Caco-2 (cell line): ENCODE measurements around the gene CACNA2D2. TPM values are rescaled to one million over a fixed set of nuclear protein-coding genes. Genes with fewer than 3 reads are reported as not detected.

Experiments used
- BruUV-seq: library from RNA; stranded (reverse); fragments of 400-500 nt; replicated peaks from 2 replicates; lab custom pipeline; 2021; lab: Mats Ljungman, UMichigan
- CTCF ChIA-PET: fragments of 300-600 bp; sonication (Branson Sonifier 250); formaldehyde crosslinking; loops from one replicate; lab custom pipeline; 2022; ENCODE audit warnings: antibody characterized with exemption; lab: Charles Lee
- POLR2A ChIA-PET: fragments of 300-600 bp; sonication (Branson Sonifier 250); formaldehyde crosslinking; loops from one replicate; lab custom pipeline; 2022; ENCODE audit warnings: antibody characterized with exemption; lab: Charles Lee
- DNase-seq, 2 experiments: peaks; one replicate each; pipeline versions ENCODE4 v3.0.0 to v3.0.0-alpha.2; 2020 to 2022
- H3K27me3 ChIP-seq: replicated peaks from 2 replicates; pipeline ENCODE4 v1.6.0; 2011; ENCODE audit warnings: low read length; ENCODE audit not compliant: control insufficient read depth, insufficient read depth
- H3K36me3 ChIP-seq: 2 replicates; pipeline ENCODE4 v1.5.1; 2011; ENCODE audit warnings: low read length; ENCODE audit not compliant: control insufficient read depth, insufficient read depth
- H3K4me1 ChIP-seq: fragments of 250-450 bp; sonication (Bioruptor Pico); 2 replicates; pipeline ENCODE4 v1.5.1; 2020; ENCODE audit warnings: mild to moderate bottlenecking
- H3K4me3 ChIP-seq: 2 replicates; pipeline ENCODE4 v1.5.1; 2011; ENCODE audit warnings: low read depth, mild to moderate bottlenecking, control low read depth, low read length
- H3K9me3 ChIP-seq: fragments of 250-450 bp; sonication (Bioruptor Pico); 2 replicates; pipeline ENCODE4 v1.5.1; 2020; ENCODE audit warnings: mild to moderate bottlenecking, moderate library complexity
- H3K27ac Mint-ChIP-seq: one replicate; pipeline ENCODE4 v1.8.0; 2022; ENCODE audit warnings: mixed read lengths; ENCODE audit not compliant: unreplicated experiment
- H3K27me3 Mint-ChIP-seq: one replicate; pipeline ENCODE4 v1.8.0; 2022; ENCODE audit warnings: mixed read lengths; ENCODE audit not compliant: insufficient read depth, unreplicated experiment
- H3K36me3 Mint-ChIP-seq: one replicate; pipeline ENCODE4 v1.8.0; 2022; ENCODE audit warnings: mild to moderate bottlenecking, mixed read lengths; ENCODE audit not compliant: insufficient read depth, unreplicated experiment
- H3K4me1 Mint-ChIP-seq: one replicate; pipeline ENCODE4 v1.8.0; 2022; ENCODE audit warnings: low read depth, mixed read lengths; ENCODE audit not compliant: unreplicated experiment
- H3K4me3 Mint-ChIP-seq: one replicate; pipeline ENCODE4 v1.8.0; 2022; ENCODE audit warnings: mild to moderate bottlenecking, moderate library complexity, mixed read lengths; ENCODE audit not compliant: unreplicated experiment
- H3K9me3 Mint-ChIP-seq: one replicate; pipeline ENCODE4 v1.8.0; 2022; ENCODE audit warnings: mixed read lengths; ENCODE audit not compliant: unreplicated experiment
- intact Hi-C: fragments of 100-400 bp; cut with micrococcal nuclease; formaldehyde crosslinking; loops from one replicate; pipeline ENCODE4 v1.10.0; 2022; ENCODE audit not compliant: unreplicated experiment
- total RNA-seq: library from RNA; stranded (reverse); gene quantifications from 2 replicates; pipeline ENCODE4 v1.2.3, GENCODE V29; 2022
- TF ChIP-seq, protein P1 (sequence below), 2 experiments: fragments of 200-600 bp in 1 of 2; IDR thresholded peaks; 1 replicate in 1 of 2; 2 replicates in 1 of 2; pipeline versions ENCODE4 v1.5.1 to v1.8.0; 2011 to 2022; ENCODE audit warnings: antibody characterized with exemption in 1 of 2, control low read depth in 1 of 2, inconsistent platforms in 1 of 2, low read depth in 1 of 2, low read length in 1 of 2, mild to moderate bottlenecking in 1 of 2, moderate library complexity in 1 of 2; ENCODE audit not compliant: insufficient read depth in 1 of 2, severe bottlenecking in 1 of 2, unreplicated experiment in 1 of 2

The CACNA2D2 gene
- total RNA-seq, 1 experiment from 2014 or later, result 0.25 TPM

DNA sequence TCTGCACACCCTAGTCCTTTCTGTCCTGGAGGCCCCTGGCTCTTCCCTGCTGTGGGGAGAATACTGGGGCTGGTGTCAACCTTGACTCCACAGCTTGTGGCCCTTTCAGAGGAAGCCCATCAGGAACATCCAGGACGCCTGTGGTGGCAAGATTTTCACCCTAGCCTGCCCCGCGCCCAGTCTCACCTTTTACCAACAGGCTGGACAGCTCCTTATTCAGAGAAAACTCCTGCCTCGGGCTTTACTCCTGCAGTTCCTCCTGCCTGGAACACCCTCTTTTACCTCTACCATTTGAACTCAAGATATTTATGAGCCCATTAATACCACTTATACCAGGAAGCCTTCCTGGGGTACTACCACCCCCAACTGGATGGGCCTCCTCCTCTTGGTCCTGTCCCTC, 2.7 kb upstream of the CACNA2D2 start:
- Mint-ChIP-seq H3K9me3 (no peaks in the 10 kb centered on the region), H3K27ac (no peak overlapping the region), H3K36me3 (no peaks in the 10 kb centered on the region), H3K4me1 (no peaks in the 10 kb centered on the region), H3K4me3 (no peak overlapping the region), H3K27me3 (peaks cover 19% of the 10 kb centered on the region)
- H3K4me3 ChIP-seq, result no peak overlapping the region
- no peaks in the 10 kb centered on the region for H3K36me3 ChIP-seq
- no peak for DNase-seq
- H3K9me3 ChIP-seq, result no peaks in the 10 kb centered on the region
- BruUV-seq, result no TSS peak
- ChIA-PET CTCF (interaction anchor here (0.9 kb wide), 1 partner anchor 36 kb away, joined by 3 read pairs; no protein-coding TSS in a partner anchor), POLR2A (no interaction called here)
- TF ChIP-seq, protein P1, sequence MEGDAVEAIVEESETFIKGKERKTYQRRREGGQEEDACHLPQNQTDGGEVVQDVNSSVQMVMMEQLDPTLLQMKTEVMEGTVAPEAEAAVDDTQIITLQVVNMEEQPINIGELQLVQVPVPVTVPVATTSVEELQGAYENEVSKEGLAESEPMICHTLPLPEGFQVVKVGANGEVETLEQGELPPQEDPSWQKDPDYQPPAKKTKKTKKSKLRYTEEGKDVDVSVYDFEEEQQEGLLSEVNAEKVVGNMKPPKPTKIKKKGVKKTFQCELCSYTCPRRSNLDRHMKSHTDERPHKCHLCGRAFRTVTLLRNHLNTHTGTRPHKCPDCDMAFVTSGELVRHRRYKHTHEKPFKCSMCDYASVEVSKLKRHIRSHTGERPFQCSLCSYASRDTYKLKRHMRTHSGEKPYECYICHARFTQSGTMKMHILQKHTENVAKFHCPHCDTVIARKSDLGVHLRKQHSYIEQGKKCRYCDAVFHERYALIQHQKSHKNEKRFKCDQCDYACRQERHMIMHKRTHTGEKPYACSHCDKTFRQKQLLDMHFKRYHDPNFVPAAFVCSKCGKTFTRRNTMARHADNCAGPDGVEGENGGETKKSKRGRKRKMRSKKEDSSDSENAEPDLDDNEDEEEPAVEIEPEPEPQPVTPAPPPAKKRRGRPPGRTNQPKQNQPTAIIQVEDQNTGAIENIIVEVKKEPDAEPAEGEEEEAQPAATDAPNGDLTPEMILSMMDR (IDR thresholded peaks at IDR 0.05; ENCODE audit: insufficient read depth in 1 of 2, low read depth in 1 of 2, low read length in 1 of 2, severe bottlenecking in 1 of 2, unreplicated experiment in 1 of 2), result no peak
- intact Hi-C loops, result no loop called here
- 0 out of 2 replicates have a peak, but pooled peaks cover 4% of the 10 kb centered on the region for H3K4me1 ChIP-seq
- H3K27me3 ChIP-seq, result peaks cover 5% of the 10 kb centered on the region

DNA sequence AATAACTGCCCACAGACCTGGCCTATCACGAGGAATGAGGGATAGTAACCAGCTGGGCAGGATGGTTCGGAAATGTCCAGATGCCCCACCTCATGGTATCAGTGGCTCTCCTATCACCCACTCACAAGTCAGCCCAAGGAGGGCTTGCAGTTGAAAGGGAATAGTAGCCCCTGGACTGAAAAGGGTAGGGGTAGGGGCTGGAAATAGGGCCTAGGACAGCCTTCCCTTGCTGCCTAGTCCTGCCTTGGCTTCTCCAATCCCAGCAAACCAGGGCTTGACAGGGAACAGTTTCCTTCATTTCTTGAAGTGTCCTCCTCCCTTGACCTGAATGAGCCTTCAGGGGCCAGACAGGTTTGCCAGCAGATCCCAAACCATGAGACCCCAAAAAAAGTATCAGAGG, 1.2 kb upstream of the CACNA2D2 start:
- POLR2A ChIA-PET, result no interaction called here
- H3K27me3 Mint-ChIP-seq, result peaks cover 25% of the 10 kb centered on the region

DNA sequence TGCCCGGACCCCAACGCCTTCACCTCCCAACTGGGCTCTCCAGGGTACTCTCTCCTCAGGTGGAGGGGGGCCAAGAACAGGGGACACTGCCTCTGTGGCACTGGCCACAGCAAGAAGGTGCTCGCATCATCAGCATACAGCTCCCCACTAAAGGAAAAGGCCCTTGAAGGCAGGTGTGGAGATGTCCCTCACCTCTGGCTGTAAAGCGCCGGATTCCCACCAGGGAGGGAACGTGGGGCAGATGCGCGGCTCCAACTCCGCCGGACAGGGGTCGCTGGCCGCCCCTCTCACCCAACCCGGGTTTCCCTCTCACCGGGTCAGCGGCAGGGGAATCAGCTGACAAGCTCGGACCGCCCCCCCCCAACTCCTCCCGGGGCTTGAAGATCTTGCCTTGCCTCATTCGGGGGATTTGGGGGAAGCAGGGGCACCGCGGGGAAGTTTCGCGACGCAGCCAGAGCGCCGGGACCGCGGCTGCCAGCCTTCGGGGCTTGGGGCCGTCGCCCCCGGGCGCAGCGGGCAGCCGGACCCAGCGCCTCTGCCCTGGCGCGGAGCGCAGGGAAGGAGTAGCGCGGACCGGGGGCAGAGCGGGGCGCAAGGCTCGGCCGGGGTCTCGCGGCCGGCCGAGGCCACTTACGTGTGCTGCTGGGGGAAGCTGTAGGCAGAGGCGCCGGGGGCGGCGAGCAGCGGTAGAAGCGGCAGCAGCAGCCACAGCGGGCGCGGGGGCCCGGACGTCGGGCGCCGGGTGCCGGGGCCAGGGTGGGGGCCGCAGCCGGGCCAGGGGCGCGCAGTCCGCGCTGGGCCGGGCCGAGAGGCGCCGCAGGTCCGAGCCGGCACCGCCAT, 630 bp downstream of the CACNA2D2 start:
- no peaks in the 10 kb centered on the region for H3K36me3 Mint-ChIP-seq
- ChIA-PET POLR2A (no interaction called here), CTCF (no interaction called here)
- Histone ChIP-seq H3K4me1 (0 out of 2 replicates have a peak, but pooled peaks cover 4% of the 10 kb centered on the region), H3K27me3 (peaks cover 4% of the 10 kb centered on the region), H3K9me3 (no peaks in the 10 kb centered on the region), H3K36me3 (no peaks in the 10 kb centered on the region), H3K4me3 (peak overlapping the region; percentile 27)
- peaks cover 30% of the 10 kb centered on the region for H3K27me3 Mint-ChIP-seq
- intact Hi-C loops, result loop anchor here (5.0 kb wide), 1 partner anchor 66 kb away; no protein-coding TSS in a partner anchor
- H3K27ac Mint-ChIP-seq, result no peak overlapping the region
- no peaks in the 10 kb centered on the region for H3K4me1 Mint-ChIP-seq
- no peak for DNase-seq
- H3K9me3 Mint-ChIP-seq, result no peaks in the 10 kb centered on the region
- H3K4me3 Mint-ChIP-seq, result peak overlapping the region; percentile 51
- BruUV-seq, result no TSS peak
- TF ChIP-seq, protein P1 (IDR thresholded peaks at IDR 0.05; ENCODE audit: insufficient read depth in 1 of 2, low read depth in 1 of 2, low read length in 1 of 2, severe bottlenecking in 1 of 2, unreplicated experiment in 1 of 2), result no peak

More for the DNA sequence above, 1.2 kb upstream of the CACNA2D2 start:
- TF ChIP-seq, protein P1 (IDR thresholded peaks at IDR 0.05; ENCODE audit: insufficient read depth in 1 of 2, low read depth in 1 of 2, low read length in 1 of 2, severe bottlenecking in 1 of 2, unreplicated experiment in 1 of 2), result no peak
- no TSS peak for BruUV-seq
- intact Hi-C loops, result loop anchor here (5.0 kb wide), 1 partner anchor 67 kb away; no protein-coding TSS in a partner anchor
- no peak overlapping the region for H3K4me3 ChIP-seq
- Mint-ChIP-seq H3K4me3 (peak overlapping the region; percentile 51), H3K27ac (no peak overlapping the region), H3K9me3 (no peaks in the 10 kb centered on the region), H3K4me1 (no peaks in the 10 kb centered on the region), H3K36me3 (no peaks in the 10 kb centered on the region)
- CTCF ChIA-PET, result interaction anchor here (0.6 kb wide), 1 partner anchor 278 kb away, joined by 4 read pairs; no protein-coding TSS in a partner anchor
- no peak for DNase-seq
- no peaks in the 10 kb centered on the region for H3K9me3 ChIP-seq
- peaks cover 4% of the 10 kb centered on the region for H3K27me3 ChIP-seq
- H3K4me1 ChIP-seq, result 0 out of 2 replicates have a peak, but pooled peaks cover 4% of the 10 kb centered on the region
- no peaks in the 10 kb centered on the region for H3K36me3 ChIP-seq
